HG02623 (cell line): ENCODE results near the gene NOL6.
"Not testable (repeated sequence)": the region's sequence is repeated elsewhere in the genome, so short reads cannot be mapped to it uniquely, and the experiment has no call there.

Source experiments
- ATAC-seq: cut with Tn5 transposase; IDR thresholded peaks from one replicate; pipeline ENCODE4 v1.9.1; 2021; ENCODE audit warnings: moderate library complexity; ENCODE audit not compliant: unreplicated experiment

Gene NOL6

DNA sequence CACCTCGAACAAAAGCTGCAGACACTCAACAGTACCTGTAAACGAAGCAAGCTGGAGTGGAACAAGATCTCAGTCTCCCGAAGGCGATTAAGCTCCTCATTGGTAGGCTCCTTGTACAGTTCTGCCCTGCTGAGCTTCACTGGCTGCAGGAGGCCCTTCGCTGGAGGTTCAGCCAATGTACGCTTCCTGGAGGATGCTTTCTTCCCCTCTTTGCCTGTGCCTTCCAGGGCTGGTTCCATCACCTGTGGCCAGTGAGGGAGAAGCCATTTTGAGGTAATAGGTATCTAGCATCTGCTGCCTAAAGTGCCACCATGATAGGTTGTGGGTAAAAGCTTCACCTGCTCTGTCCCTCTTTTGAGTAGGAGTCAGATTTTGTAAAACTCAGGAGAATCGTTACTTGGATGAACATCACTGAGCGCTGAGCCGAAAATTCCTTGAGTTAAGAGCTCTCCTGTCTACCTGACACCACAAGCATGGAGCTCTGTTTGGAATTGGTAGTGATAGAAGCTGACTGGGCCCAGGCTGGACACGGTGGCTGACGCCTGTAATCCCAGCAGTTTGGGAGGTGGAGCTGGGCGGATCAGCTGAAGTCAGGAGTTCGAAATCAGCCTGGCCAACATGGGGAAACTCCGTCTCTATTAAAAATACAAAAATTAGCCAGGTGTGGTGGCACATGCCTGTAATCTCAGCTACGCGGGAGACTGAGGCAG lies 1.4 kb downstream of the NOL6 start:
- no peak for ATAC-seq

DNA sequence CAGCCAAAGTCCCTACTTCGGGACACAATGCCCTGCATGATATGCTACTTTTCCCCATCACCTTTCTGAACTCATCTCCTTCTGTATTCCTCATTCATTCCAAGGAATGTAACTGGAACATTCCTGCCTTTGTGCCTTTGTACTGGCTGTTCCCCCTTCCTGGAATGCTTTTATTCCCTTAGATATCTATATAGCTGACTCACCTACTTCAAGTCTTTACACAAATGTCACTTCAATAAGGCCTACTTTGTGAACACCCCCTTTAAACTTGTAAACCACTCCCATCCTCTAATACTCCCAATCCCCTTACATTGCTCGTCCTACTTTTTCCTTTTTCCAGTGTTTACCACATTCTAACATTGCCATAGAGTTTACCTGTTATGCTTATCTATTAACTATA lies 2.4 kb downstream of the NOL6 start:
- no peak for ATAC-seq

GRCh38 chr9:33469891-33470290 lies 3.8 kb downstream of the NOL6 start:
- no peak for ATAC-seq

GRCh38 chr9:33468797-33469621 lies 4.7 kb downstream of the NOL6 start:
- no peak for ATAC-seq

DNA sequence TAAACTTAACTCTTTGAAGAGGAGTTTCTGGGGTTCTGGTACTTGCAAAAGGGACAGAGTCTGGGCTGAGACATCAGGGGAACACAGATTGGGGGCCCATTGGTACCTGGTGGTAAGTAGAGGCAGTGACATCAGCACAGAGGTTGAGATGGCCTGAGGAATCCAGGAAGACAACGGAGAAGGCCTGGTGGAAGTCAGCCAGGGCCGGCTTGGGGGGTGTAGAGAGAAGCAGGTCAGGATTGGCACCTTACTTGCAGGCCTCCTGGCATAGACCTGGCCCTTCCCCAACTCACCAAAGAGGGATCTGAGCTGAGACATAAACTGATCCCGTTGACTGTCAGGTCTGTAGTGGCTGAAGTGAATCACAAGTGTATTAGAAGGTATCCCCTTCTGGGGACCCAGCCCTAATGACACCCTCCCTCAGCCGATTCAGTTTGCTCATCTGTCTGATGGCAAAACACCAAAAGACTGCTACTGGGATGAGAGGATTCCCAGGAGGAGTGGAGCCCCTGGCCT lies 5.5 kb downstream of the NOL6 start:
- no peak for ATAC-seq

- ATAC-seq: no peak
These were observed 6.2 kb downstream of the NOL6 start for GRCh38 chr9:33467526-33467925.

DNA sequence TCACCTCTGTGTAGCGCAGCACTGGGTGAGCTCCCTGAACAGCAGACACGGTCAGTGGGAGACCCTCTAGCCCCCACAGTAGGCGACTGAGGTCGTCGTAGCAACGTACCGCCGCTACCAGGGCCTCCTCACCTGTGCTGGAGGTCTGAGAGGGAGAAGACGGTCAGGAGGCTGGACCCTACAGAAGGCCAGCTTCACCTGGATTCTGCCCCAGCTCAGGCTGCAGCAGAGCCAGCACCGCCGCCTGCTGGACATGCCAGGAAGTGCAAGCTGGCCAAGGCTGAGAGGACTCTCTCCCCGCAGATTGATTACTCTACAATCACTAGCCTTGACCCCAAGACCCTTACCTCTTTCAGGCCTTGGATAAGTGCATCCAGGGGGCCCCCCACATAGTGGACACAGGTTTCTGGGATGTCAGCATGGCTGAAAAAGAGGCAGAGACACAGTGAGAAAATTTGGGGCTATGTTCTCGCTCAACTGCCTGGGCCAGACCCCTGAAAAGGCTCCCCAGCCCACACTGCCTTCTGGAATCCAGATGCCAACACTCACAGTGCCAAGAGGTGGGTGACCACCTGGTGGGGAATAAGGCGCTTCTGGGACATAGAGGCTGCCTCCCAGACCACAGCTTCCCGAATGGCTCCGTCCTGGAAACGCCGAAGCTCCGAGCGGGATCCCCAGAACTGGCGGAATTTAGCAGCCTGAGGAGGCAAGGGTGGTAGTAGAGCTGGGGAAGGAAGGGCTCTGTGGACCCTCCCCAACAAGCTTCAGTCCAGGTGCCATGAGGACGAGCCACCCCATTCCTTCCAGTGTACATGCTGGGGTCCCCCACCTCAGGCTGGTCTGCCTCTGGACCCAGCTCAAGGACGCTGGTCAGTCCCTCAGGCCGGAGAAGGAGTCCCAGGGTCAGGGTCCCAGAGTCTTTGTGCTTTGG lies 6.9 kb downstream of the NOL6 start:
- ATAC-seq: no peak

GRCh38 chr9:33465596-33466564 lies 7.8 kb downstream of the NOL6 start:
- ATAC-seq: no peak

DNA sequence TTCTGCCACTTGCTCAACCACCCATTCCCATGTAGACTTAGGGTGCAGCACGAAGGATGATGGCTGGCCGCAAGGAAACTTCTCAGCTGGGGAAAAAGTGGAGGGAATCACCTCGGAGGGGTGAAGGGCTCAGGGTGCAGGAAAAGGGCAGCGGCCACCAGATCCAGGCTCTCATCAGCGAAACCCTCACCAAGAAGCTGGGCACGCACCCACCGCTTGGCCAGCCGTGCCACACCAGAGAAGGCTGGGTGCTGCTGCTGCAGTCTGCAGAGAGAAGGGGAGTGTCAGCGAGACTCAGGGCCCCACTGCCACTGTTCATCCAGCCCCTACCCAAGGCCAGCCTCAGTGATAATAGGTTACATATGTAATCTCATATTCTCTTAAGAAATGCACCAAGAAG lies 8.6 kb downstream of the NOL6 start:
- ATAC-seq: no peak

DNA sequence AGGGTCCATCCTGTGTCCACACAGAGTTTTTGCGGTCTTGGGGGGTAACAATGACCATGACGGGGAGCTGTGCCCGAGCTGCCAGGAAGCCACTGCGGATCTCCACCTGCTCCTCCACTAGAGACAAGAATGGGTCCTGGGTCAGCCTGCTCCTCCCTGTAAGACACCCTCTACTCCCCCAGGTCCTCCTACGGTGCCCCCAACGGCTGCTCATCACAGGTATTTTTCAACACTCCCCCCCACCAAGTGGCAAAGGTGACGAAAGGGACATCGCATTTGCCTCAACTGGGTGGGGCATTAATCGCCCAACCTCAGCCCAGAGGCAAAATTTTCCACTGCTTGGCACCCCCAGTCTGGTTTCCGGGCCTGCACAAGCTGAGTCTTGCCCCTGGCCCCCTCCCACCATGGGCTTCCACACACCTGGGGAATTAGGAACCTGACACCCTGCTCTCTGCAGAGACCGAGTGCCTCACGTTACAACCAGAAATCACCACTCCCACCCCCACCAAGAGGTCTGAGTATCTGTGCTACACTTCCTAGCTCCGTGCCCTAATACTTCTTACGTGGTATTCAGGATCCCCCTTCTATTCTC lies 9.6 kb downstream of the NOL6 start:
- no peak for ATAC-seq

GRCh38 chr9:33463151-33463550 lies 10.6 kb downstream of the NOL6 start:
- ATAC-seq: no peak

DNA sequence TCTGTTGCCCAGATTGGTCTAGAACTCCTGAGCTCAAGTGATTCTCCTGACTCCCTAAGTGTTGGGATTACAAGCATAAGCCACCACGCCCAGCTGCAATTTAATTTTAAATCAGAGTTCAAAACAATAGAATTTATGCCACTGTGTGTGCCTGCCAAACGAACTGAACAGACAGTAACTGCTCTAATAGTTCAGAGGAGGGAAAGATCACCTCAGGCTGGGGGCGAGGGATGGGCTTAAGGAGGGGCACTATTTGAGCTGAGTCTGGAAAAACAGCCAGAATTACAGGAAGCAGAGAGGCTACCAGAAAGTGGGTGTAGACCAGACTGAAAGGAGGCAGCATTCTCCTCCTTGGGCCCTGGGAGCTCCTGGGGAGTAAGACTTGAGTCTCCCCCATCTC lies 12.2 kb downstream of the NOL6 start:
- no peak for ATAC-seq

DNA sequence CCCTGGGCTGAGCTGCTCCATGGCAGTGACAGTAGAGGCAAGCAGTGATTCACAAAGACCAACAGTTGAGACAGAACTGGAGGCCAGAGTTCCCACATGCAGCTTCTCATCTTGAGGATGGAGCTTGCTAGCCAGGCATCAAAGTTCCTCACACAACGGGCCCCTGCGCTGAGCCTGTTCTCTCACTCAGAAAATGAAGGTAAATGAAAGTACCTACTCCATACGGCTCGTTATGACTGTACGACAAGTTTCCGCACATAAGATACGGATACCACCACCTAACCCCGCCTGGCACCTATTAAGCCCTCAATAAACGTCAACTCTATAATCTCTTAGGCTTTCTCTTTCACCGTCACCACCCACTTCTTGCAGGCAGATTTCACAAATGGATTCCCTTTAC lies 12.9 kb downstream of the NOL6 start:
- no peak for ATAC-seq

DNA sequence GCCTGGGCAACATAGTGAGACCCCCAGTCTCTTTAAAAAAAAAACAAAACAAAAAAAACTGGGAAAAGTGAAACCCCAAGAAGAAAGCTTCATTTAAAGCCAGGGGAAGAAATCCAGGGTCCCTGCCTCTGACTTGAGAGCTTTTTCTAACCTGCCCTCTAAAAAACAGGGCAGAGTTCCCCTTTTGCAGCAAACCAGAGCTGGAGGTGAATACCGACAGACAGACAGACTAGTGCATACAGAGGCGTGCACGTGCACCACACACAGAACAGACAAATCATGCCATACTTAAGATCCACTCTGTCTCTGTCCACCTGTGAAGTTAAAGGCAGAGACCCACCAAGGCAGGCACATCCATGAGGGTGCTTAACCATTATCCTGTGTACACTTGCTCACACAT lies 14.6 kb downstream of the NOL6 start:
- no peak for ATAC-seq

DNA sequence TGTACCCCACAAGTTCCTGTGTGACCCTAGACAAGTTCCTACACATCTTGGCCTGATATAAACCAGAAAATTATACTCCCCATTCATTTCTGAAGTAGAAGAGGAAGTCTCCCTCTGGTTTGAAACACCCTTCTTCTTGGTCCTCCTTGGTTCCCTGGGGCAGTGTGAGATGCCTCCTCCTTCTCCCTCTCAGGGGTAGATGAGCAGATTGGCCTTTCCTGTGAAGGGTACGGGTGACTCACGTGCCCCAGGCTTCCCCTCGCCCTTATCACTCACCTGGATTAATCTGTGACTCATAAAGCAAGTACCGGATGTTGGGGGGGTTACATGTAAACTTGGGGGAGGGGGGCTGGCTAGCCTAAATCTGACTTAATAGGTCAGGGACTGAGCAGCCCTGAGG lies 15.3 kb downstream of the NOL6 start:
- no peak for ATAC-seq

DNA sequence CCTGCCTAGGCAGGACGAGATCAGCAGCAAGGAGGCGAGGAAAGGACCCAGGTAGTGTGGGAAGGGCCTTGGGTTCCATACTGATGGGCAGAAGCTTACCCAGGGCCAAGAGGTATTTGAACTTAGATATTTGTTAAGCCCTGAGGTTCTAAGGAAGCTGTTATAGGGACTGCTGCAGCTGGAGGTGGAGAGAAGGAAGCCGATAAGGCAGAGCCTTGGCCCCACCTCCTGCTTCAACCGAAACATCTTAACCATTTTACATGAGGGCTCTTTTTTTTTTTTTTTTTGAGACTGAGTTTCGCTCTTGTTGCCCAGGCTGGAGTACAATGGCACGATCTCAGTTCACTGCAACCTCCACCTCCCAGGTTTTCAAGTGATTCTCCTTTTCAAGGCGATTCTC lies 17.8 kb downstream of the NOL6 start:
- ATAC-seq: no peak

GRCh38 chr9:33455456-33455855 lies 18.3 kb downstream of the NOL6 start:
- ATAC-seq: not testable (repeated sequence)

- ATAC-seq: not testable (repeated sequence)
These were observed 19.1 kb downstream of the NOL6 start for GRCh38 chr9:33454661-33455026.

DNA sequence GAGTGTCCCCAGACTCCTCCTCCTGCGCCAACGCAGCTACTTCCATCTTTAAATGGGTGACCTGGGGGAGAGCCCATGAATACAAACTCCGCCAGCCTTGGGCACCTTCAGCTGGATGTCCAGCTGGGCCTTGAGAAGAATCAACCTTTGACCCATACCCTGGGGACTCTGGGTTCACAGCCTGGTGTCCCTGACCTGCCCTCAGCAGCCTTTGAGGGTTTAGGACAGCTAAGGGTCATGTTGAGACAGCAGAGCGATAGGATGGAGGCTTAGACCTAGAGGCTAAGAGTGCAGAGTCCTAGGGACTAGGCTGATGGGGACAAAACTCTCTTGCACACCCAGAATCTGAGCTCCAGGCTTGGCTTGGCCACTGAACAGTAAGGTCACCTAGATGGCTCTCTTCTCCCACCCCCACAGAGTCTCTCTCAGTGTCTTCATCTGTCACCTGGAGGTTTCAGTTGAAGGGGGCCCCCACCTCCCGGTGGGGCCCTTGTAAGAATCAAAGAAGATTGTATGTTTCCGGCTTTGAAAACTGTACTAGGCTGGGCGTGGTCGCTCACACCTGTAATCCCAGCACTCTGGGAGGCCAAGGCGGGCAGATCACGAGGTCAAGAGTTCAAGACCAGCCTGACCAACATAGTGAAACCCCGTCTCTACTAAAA lies 19.6 kb downstream of the NOL6 start:
- ATAC-seq: no peak
